ENCODE data around the gene CXorf58.

DNA sequence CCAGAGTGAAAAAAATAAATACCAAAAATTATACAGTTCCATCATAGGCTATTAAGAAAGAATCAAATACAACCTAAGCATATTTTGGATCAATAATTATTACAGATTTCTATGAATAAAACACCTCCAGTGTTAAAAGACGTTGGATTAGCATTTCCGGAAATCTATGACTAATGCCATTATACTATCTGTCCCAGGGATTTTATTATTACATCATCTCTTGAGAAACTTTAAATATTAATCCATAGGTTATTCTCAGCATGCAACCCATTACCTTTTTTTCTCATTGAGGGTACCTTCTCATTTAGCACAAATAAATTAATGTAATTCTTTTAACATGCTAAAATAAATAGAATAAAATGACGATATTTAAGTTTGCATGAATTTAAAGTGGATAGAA lies 44.6 kb downstream of the CXorf58 start:
- no peak for TF ChIP-seq POLR2A (IDR thresholded peaks at IDR 0.05)
- TF ChIP-seq, protein P1, sequence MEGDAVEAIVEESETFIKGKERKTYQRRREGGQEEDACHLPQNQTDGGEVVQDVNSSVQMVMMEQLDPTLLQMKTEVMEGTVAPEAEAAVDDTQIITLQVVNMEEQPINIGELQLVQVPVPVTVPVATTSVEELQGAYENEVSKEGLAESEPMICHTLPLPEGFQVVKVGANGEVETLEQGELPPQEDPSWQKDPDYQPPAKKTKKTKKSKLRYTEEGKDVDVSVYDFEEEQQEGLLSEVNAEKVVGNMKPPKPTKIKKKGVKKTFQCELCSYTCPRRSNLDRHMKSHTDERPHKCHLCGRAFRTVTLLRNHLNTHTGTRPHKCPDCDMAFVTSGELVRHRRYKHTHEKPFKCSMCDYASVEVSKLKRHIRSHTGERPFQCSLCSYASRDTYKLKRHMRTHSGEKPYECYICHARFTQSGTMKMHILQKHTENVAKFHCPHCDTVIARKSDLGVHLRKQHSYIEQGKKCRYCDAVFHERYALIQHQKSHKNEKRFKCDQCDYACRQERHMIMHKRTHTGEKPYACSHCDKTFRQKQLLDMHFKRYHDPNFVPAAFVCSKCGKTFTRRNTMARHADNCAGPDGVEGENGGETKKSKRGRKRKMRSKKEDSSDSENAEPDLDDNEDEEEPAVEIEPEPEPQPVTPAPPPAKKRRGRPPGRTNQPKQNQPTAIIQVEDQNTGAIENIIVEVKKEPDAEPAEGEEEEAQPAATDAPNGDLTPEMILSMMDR (IDR thresholded peaks at IDR 0.05): no peak

Data from testis (tissue), 2 donors.